MCF 10A (cell line): ENCODE data around the gene DYNC2I2. TPM values are rescaled to one million over a fixed set of nuclear protein-coding genes. Genes with fewer than 3 reads are reported as not detected.

Experiments used
- BruUV-seq: library from RNA; stranded (reverse); fragments of 400-500 nt; replicated peaks from 2 replicates; lab custom pipeline; 2021; lab: Mats Ljungman, UMichigan
- CTCF ChIA-PET: fragments of 300-600 bp; sonication (Branson Sonifier 250); formaldehyde crosslinking; extraction: SDS; loops from one replicate; lab custom pipeline; 2021; ENCODE audit warnings: antibody characterized with exemption, inconsistent platforms; lab: Yijun Ruan, JAX
- POLR2A ChIA-PET: fragments of 300-600, 350-650 bp; sonication (Branson Sonifier 250); formaldehyde crosslinking; extraction: SDS; loops from one replicate; lab custom pipeline; 2020; ENCODE audit warnings: antibody characterized with exemption, inconsistent platforms; lab: Yijun Ruan, JAX
- DNase-seq: peaks from one replicate; pipeline ENCODE4 v3.0.0-alpha.2; 2018; ENCODE audit not compliant: unreplicated experiment
- H3K27ac Mint-ChIP-seq: one replicate; pipeline ENCODE4 v1.8.0; 2022; ENCODE audit warnings: mild to moderate bottlenecking, low read depth, mixed read lengths; ENCODE audit not compliant: unreplicated experiment
- H3K27me3 Mint-ChIP-seq: one replicate; pipeline ENCODE4 v1.8.0; 2022; ENCODE audit warnings: mixed read lengths; ENCODE audit not compliant: insufficient read depth, unreplicated experiment
- H3K36me3 Mint-ChIP-seq: one replicate; pipeline ENCODE4 v1.8.0; 2022; ENCODE audit warnings: mild to moderate bottlenecking, moderate library complexity, mixed read lengths; ENCODE audit not compliant: insufficient read depth, unreplicated experiment
- H3K4me1 Mint-ChIP-seq: one replicate; pipeline ENCODE4 v1.8.0; 2022; ENCODE audit warnings: mixed read lengths; ENCODE audit not compliant: insufficient read depth, unreplicated experiment
- H3K4me3 Mint-ChIP-seq: one replicate; pipeline ENCODE4 v1.8.0; 2022; ENCODE audit warnings: mild to moderate bottlenecking, moderate library complexity, mixed read lengths; ENCODE audit not compliant: unreplicated experiment
- H3K9me3 Mint-ChIP-seq: one replicate; pipeline ENCODE4 v1.8.0; 2022; ENCODE audit warnings: mixed read lengths; ENCODE audit not compliant: unreplicated experiment
- intact Hi-C: fragments of 100-400 bp; cut with micrococcal nuclease; formaldehyde crosslinking; loops from 2 replicates; pipeline ENCODE4 v1.14.1; 2022
- total RNA-seq: library from RNA; stranded (reverse); gene quantifications from 2 replicates; pipeline ENCODE4 v1.2.3, GENCODE V29; 2022
- TF ChIP-seq, protein P1 (sequence below): fragments of 200-600 bp; IDR thresholded peaks from one replicate; pipeline ENCODE4 v1.8.0; 2022; ENCODE audit warnings: antibody characterized with exemption, mild to moderate bottlenecking; ENCODE audit not compliant: unreplicated experiment

The DYNC2I2 gene
- total RNA-seq, 1 experiment from 2014 or later: 43.7 TPM

GRCh38 chr9:128632486-128632885 lies 24.2 kb downstream of the DYNC2I2 start:
- ChIA-PET CTCF (interaction anchor here (0.7 kb wide), 2 partner anchors 8 to 101 kb away, joined by 3 read pairs; no protein-coding TSS in a partner anchor), POLR2A (interaction anchor here (1.6 kb wide), 1 partner anchor 25 kb away, joined by 7 read pairs; no protein-coding TSS in a partner anchor)
- Mint-ChIP-seq H3K4me3 (no peak overlapping the region), H3K4me1 (peaks cover 25% of the 10 kb centered on the region), H3K27me3 (no peaks in the 10 kb centered on the region), H3K36me3 (peaks cover 78% of the 10 kb centered on the region), H3K27ac (no peak overlapping the region), H3K9me3 (no peaks in the 10 kb centered on the region)
- intact Hi-C loops: loop anchor here (10.0 kb wide), 1 partner anchor 182 kb away; the partner anchor contains the start of gene ENDOG
- BruUV-seq: no TSS peak
- DNase-seq: no peak
- TF ChIP-seq, protein P1, sequence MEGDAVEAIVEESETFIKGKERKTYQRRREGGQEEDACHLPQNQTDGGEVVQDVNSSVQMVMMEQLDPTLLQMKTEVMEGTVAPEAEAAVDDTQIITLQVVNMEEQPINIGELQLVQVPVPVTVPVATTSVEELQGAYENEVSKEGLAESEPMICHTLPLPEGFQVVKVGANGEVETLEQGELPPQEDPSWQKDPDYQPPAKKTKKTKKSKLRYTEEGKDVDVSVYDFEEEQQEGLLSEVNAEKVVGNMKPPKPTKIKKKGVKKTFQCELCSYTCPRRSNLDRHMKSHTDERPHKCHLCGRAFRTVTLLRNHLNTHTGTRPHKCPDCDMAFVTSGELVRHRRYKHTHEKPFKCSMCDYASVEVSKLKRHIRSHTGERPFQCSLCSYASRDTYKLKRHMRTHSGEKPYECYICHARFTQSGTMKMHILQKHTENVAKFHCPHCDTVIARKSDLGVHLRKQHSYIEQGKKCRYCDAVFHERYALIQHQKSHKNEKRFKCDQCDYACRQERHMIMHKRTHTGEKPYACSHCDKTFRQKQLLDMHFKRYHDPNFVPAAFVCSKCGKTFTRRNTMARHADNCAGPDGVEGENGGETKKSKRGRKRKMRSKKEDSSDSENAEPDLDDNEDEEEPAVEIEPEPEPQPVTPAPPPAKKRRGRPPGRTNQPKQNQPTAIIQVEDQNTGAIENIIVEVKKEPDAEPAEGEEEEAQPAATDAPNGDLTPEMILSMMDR: no peak

DNA sequence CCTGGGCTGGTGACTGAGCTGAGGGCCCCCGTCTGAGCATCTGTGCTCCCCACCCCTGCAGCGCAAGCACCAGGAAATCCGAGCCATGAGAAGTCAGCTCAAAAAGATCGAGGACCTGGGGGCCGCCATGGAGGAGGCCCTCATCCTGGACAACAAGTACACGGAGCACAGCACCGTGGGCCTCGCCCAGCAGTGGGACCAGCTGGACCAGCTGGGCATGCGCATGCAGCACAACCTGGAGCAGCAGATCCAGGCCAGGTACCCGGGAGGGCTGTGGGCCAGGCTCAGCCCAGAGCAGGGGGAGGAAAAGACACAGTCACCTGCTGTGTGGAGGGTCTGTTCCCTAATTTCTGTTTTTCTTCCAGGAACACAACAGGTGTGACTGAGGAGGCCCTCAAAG lies 24.6 kb downstream of the DYNC2I2 start:
- no peak for DNase-seq
- Mint-ChIP-seq H3K27ac (peak overlapping the region; percentile 75), H3K9me3 (no peaks in the 10 kb centered on the region), H3K4me3 (no peak overlapping the region), H3K4me1 (peaks cover 25% of the 10 kb centered on the region), H3K36me3 (peaks cover 82% of the 10 kb centered on the region), H3K27me3 (no peaks in the 10 kb centered on the region)
- intact Hi-C loops: loop anchor here (10.0 kb wide), 1 partner anchor 183 kb away; the partner anchor contains the start of gene ENDOG
- no TSS peak for BruUV-seq
- CTCF ChIA-PET: interaction anchor here (0.6 to 1.2 kb wide), 2 partner anchors 43 to 268 kb away, joined by 3 read pairs; no protein-coding TSS in a partner anchor
- TF ChIP-seq, protein P1: no peak
- POLR2A ChIA-PET: interaction anchor here (0.7 to 1.8 kb wide), 3 partner anchors 10 to 24 kb away, joined by 3 to 7 read pairs (median 4); no protein-coding TSS in a partner anchor

DNA sequence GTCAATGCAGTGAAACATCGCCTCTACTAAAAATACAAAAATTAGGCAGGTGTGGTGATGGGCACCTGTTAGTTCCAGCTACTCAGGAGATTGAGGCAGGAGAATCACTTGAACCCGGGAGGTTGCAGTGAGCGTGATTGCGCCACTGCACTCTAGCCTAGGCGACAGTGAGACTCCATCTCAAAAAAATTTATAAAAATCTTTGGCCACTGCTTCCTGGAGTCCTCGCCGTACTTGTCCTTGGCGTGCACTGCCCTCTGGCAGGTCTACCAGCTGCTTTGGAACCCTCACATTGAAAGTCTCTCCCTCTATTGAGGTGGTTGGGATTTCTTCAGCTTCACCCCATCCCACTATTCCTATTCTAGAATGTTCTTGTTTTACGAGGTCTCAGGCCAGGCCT lies 25.0 kb downstream of the DYNC2I2 start:
- H3K4me3 Mint-ChIP-seq: no peak overlapping the region
- TF ChIP-seq, protein P1: no peak
- DNase-seq: no peak
- peaks cover 25% of the 10 kb centered on the region for H3K4me1 Mint-ChIP-seq
- no peaks in the 10 kb centered on the region for H3K9me3 Mint-ChIP-seq
- H3K36me3 Mint-ChIP-seq: peaks cover 87% of the 10 kb centered on the region
- BruUV-seq: no TSS peak
- H3K27ac Mint-ChIP-seq: peak overlapping the region; percentile 75
- ChIA-PET CTCF (interaction anchor here (0.6 to 1.2 kb wide), 2 partner anchors 44 to 268 kb away, joined by 3 read pairs; no protein-coding TSS in a partner anchor), POLR2A (interaction anchor here (0.7 to 1.8 kb wide), 2 partner anchors 9 to 24 kb away, joined by 3 to 4 read pairs; no protein-coding TSS in a partner anchor)
- intact Hi-C loops: loop anchor here (10.0 kb wide), 1 partner anchor 183 kb away; the partner anchor contains the start of gene ENDOG
- H3K27me3 Mint-ChIP-seq: no peaks in the 10 kb centered on the region

- Mint-ChIP-seq H3K27me3 (no peaks in the 10 kb centered on the region), H3K27ac (peak overlapping the region; percentile 82), H3K9me3 (no peaks in the 10 kb centered on the region), H3K36me3 (peaks cover 97% of the 10 kb centered on the region), H3K4me1 (peaks cover 18% of the 10 kb centered on the region), H3K4me3 (no peak overlapping the region)
- BruUV-seq: no TSS peak
- intact Hi-C loops: loop anchor here (10.0 kb wide), 1 partner anchor 185 kb away; the partner anchor contains the start of gene ENDOG
- ChIA-PET CTCF (no interaction called here), POLR2A (interaction anchor here (1.2 kb wide), 1 partner anchor 9 kb away, joined by 3 read pairs; no protein-coding TSS in a partner anchor)
- DNase-seq: no peak
- TF ChIP-seq, protein P1: no peak
Observed at GRCh38 chr9:128629852-128630545, 26.6 kb downstream of the DYNC2I2 start.
